ENCODE results near the gene GDF2.

The GDF2 gene

DNA sequence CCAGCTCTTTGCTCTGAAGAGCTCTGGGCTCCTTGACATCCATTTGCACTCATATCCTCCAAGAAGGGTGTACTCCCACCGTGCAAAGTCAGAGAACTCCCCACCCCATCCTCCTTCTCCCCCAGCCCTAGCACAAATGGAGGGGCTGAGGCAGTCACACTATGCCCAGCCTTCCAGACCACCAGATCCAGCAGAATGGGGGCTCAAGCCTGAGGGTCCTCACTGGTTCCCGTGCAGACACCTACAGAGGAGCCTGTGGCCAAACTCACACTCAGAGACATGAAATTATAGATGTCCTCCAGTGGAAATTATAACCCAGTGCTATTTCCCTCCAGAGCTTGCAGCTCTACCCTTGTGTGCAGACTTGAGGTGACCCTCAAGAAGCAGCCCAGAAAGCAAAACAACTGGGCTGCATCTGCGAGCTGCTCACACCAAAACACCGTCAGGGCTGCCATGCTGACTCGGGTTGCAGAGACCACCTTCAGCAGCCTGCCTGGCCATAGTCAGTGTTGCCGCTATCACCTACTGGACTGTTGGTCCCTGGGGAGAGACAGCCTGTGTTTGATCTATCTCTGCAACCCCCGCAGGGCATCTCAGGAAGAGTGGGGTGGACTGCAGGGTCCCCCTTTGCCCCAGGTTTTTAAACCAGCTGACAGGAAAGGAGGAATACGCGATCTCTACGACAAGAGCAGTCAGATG lies 54.4 kb downstream of the GDF2 start:
- no peak for DNase-seq (ENCODE audit: extremely low read depth, low read depth)
- H3K4me3 ChIP-seq (replicated peaks; ENCODE audit: low read depth, low read length), result no peak overlapping the region
- TF ChIP-seq, protein P1, sequence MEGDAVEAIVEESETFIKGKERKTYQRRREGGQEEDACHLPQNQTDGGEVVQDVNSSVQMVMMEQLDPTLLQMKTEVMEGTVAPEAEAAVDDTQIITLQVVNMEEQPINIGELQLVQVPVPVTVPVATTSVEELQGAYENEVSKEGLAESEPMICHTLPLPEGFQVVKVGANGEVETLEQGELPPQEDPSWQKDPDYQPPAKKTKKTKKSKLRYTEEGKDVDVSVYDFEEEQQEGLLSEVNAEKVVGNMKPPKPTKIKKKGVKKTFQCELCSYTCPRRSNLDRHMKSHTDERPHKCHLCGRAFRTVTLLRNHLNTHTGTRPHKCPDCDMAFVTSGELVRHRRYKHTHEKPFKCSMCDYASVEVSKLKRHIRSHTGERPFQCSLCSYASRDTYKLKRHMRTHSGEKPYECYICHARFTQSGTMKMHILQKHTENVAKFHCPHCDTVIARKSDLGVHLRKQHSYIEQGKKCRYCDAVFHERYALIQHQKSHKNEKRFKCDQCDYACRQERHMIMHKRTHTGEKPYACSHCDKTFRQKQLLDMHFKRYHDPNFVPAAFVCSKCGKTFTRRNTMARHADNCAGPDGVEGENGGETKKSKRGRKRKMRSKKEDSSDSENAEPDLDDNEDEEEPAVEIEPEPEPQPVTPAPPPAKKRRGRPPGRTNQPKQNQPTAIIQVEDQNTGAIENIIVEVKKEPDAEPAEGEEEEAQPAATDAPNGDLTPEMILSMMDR (IDR thresholded peaks at IDR 0.05; ENCODE audit: low read depth, low read length, missing control alignments), result no peak

All from HFF-Myc (cell line).